Esophagus muscularis mucosa (tissue), 4 donors: Measurements from ENCODE around the gene MX2. TPM values are rescaled to one million over a fixed set of nuclear protein-coding genes. Genes with fewer than 3 reads are reported as not detected.

Experiments used
- DNase-seq: peaks from one replicate; pipeline ENCODE4 v3.0.0-alpha.2; 2017; ENCODE audit errors: extremely low spot score
- H3K27ac ChIP-seq, 4 donors: fragments of 200-600 bp; sonication (generic); replicated peaks in 1 of 4; 1 replicate in 3 of 4; 2 replicates in 1 of 4; pipeline ENCODE4 v1.5.1; 2016 to 2019; ENCODE audit warnings: mild to moderate bottlenecking in 1 of 4
- H3K27me3 ChIP-seq, 4 donors: fragments of 200-600 bp; sonication (generic); one replicate each; pipeline versions ENCODE4 v1.5.1 to v1.6.0; 2016 to 2019
- H3K36me3 ChIP-seq, 4 donors: fragments of 200-600 bp; sonication (generic); one replicate each; pipeline ENCODE4 v1.5.1; 2016 to 2019
- H3K4me1 ChIP-seq, 4 donors: fragments of 200-600 bp; sonication (generic); one replicate each; pipeline ENCODE4 v1.5.1; 2016 to 2019
- H3K4me3 ChIP-seq, 4 donors: fragments of 200-600 bp; sonication (generic); 1 replicate in 2 of 4; 2 replicates in 2 of 4; pipeline ENCODE4 v1.5.1; 2016 to 2019; ENCODE audit warnings: mild to moderate bottlenecking in 4 of 4, moderate library complexity in 1 of 4
- H3K9me3 ChIP-seq, 4 donors: fragments of 200-600 bp; sonication (generic); 1 replicate in 3 of 4; 2 replicates in 1 of 4; pipeline ENCODE4 v1.5.1; 2016 to 2019
- CTCF ChIP-seq, 3 experiments: fragments of 200-600 bp in 2 of 3; fragments of 450-650 bp in 1 of 3; sonication (generic) in 2 of 3; IDR thresholded peaks; one replicate each; pipeline ENCODE4 v1.5.1; 2017 to 2019; ENCODE audit warnings: antibody characterized with exemption in 3 of 3, mild to moderate bottlenecking in 2 of 3, moderate library complexity in 1 of 3
- EP300 ChIP-seq: sonication (generic); formaldehyde crosslinking; IDR thresholded peaks from one replicate; pipeline ENCODE4 v1.6.1; 2017; ENCODE audit warnings: antibody characterized with exemption
- POLR2A ChIP-seq: fragments of 450-650 bp; IDR thresholded peaks from one replicate; pipeline ENCODE4 v1.6.1; 2017; ENCODE audit warnings: antibody characterized with exemption, moderate library complexity, mild to moderate bottlenecking, low read depth
- POLR2AphosphoS5 ChIP-seq, 2 donors: sonication (generic); formaldehyde crosslinking; IDR thresholded peaks; one replicate each; pipeline ENCODE4 v1.6.1; 2017; ENCODE audit warnings: antibody characterized with exemption in 2 of 2
- WGBS: methylation state at CpG from one replicate; pipeline ENCODE4 v1.1.5; 2018; 5-methylcytosine and 5-hydroxymethylcytosine counted together
- intact Hi-C: fragments of 100-400 bp; cut with DNase I; formaldehyde crosslinking; loops from one replicate; pipeline ENCODE4 v1.15.1; 2023
- total RNA-seq, 4 donors: library from RNA; depleted of rRNA; stranded (reverse); fragments of >200 nt; gene quantifications; one replicate each; pipeline versions ENCODE4 v1.1.0 to v1.2.1, GENCODE V29; 2016

MX2 gene
- total RNA-seq, 4 donors from 2014 or later: 5.4 to 19.7 (median 7.0) TPM

GRCh38 chr21:41342035-41342434, 19.8 kb upstream of the MX2 start:
- Histone ChIP-seq H3K36me3 (no peaks in the 10 kb centered on the region), H3K4me1 (no peaks in the 10 kb centered on the region)
- DNase-seq: no peak

GRCh38 chr21:41344146-41344545, 17.7 kb upstream of the MX2 start:
- intact Hi-C loops: no loop called here
- H3K4me1 ChIP-seq: no peaks in the 10 kb centered on the region

More at GRCh38 chr21:41342035-41342434, 19.8 kb upstream of the MX2 start:
- intact Hi-C loops: no loop called here
- no peak overlapping the region for H3K4me3 ChIP-seq
- peaks cover 0 to 12% (median 0%) of the 10 kb centered on the region in 4 donors for H3K27me3 ChIP-seq
- peaks cover 0 to 4% (median 0%) of the 10 kb centered on the region in 4 donors for H3K9me3 ChIP-seq
- 82% methylated on average over 4 of the region's 4 CpGs for WGBS
- no peak for TF ChIP-seq POLR2AphosphoS5 (IDR thresholded peaks at IDR 0.05)
- no peak for TF ChIP-seq POLR2A
- no peak for TF ChIP-seq EP300
- no peak for TF ChIP-seq CTCF (IDR thresholded peaks at IDR 0.05)
- H3K27ac ChIP-seq: no peak overlapping the region

GRCh38 chr21:41345356-41345755, 16.5 kb upstream of the MX2 start:
- H3K4me1 ChIP-seq: no peaks in the 10 kb centered on the region
- WGBS: 96% methylated on average over 4 of the region's 4 CpGs
- no peak for TF ChIP-seq CTCF (IDR thresholded peaks at IDR 0.05)
- no peak for TF ChIP-seq EP300
- TF ChIP-seq POLR2AphosphoS5 (IDR thresholded peaks at IDR 0.05): no peak
- TF ChIP-seq POLR2A: no peak
- no peak overlapping the region for H3K27ac ChIP-seq
- no peak overlapping the region for H3K4me3 ChIP-seq
- H3K27me3 ChIP-seq: peaks cover 0 to 27% (median 0%) of the 10 kb centered on the region in 4 donors
- intact Hi-C loops: no loop called here
- DNase-seq: peak; percentile 74
- H3K36me3 ChIP-seq: no peaks in the 10 kb centered on the region
- H3K9me3 ChIP-seq: peaks cover 0 to 4% (median 0%) of the 10 kb centered on the region in 4 donors

More at GRCh38 chr21:41344146-41344545, 17.7 kb upstream of the MX2 start:
- Histone ChIP-seq H3K27me3 (peaks cover 0 to 20% (median 0%) of the 10 kb centered on the region in 4 donors), H3K36me3 (no peaks in the 10 kb centered on the region), H3K27ac (no peak overlapping the region), H3K9me3 (peaks cover 0 to 4% (median 0%) of the 10 kb centered on the region in 4 donors), H3K4me3 (no peak overlapping the region)
- WGBS: 86% methylated on average over 9 of the region's 9 CpGs
- DNase-seq: peak; percentile 77
- TF ChIP-seq EP300: no peak
- TF ChIP-seq CTCF (IDR thresholded peaks at IDR 0.05): no peak
- no peak for TF ChIP-seq POLR2A
- no peak for TF ChIP-seq POLR2AphosphoS5 (IDR thresholded peaks at IDR 0.05)

- DNase-seq: peak; percentile 74
- Histone ChIP-seq H3K36me3 (no peaks in the 10 kb centered on the region), H3K9me3 (peaks cover 0 to 4% (median 0%) of the 10 kb centered on the region in 4 donors), H3K4me3 (no peak overlapping the region), H3K27me3 (peaks cover 0 to 33% (median 0%) of the 10 kb centered on the region in 4 donors), H3K27ac (no peak overlapping the region), H3K4me1 (no peaks in the 10 kb centered on the region)
- no peak for TF ChIP-seq EP300
- TF ChIP-seq POLR2A: no peak
- TF ChIP-seq POLR2AphosphoS5 (IDR thresholded peaks at IDR 0.05): no peak
- no peak for TF ChIP-seq CTCF (IDR thresholded peaks at IDR 0.05)
- intact Hi-C loops: no loop called here
- 92% methylated on average over 13 of the region's 13 CpGs for WGBS
Observed at GRCh38 chr21:41345934-41346685, 15.7 kb upstream of the MX2 start.
